Endodermal cell (in vitro differentiated cells): ENCODE results near the gene PRKAG2. TPM values are rescaled to one million over a fixed set of nuclear protein-coding genes. Genes with fewer than 3 reads are reported as not detected.

Source experiments
- DNase-seq: peaks from one replicate; pipeline ENCODE4 v3.0.0-alpha.2; 2017
- H3K27ac ChIP-seq: 2 replicates; pipeline ENCODE4 v1.5.1; 2013; ENCODE audit warnings: mild to moderate bottlenecking, low read depth, low read length, moderate library complexity
- H3K27me3 ChIP-seq: 2 replicates; pipeline ENCODE4 v1.6.1; 2013; ENCODE audit warnings: mild to moderate bottlenecking, low read length, moderate library complexity; ENCODE audit not compliant: insufficient read depth, control insufficient read depth, poor library complexity, severe bottlenecking
- H3K36me3 ChIP-seq: 2 replicates; pipeline ENCODE4 v1.7.0; 2013; ENCODE audit warnings: mild to moderate bottlenecking, low read length, moderate library complexity; ENCODE audit not compliant: control insufficient read depth, insufficient read depth
- H3K4me1 ChIP-seq: one replicate; pipeline ENCODE4 v1.7.0; 2013; ENCODE audit warnings: low read length; ENCODE audit not compliant: control insufficient read depth, insufficient read depth
- H3K4me3 ChIP-seq: 2 replicates; pipeline ENCODE4 v1.5.1; 2013; ENCODE audit warnings: mild to moderate bottlenecking, low read length, moderate library complexity
- H3K9ac ChIP-seq: 2 replicates; pipeline ENCODE4 v1.6.1; 2013; ENCODE audit warnings: mild to moderate bottlenecking, low read length, moderate library complexity; ENCODE audit not compliant: poor library complexity, severe bottlenecking; ENCODE audit errors: extremely low read depth
- H3K9me3 ChIP-seq: 2 replicates; pipeline ENCODE4 v1.6.1; 2013; ENCODE audit warnings: mild to moderate bottlenecking, low read length, moderate library complexity; ENCODE audit not compliant: control insufficient read depth
- H3K27ac Mint-ChIP-seq: 2 replicates; pipeline ENCODE4 v1.8.0; 2020; ENCODE audit warnings: mixed read lengths
- H3K27me3 Mint-ChIP-seq: 2 replicates; pipeline ENCODE4 v1.8.0; 2021; ENCODE audit warnings: mild to moderate bottlenecking, mixed read lengths; ENCODE audit not compliant: insufficient read depth
- H3K36me3 Mint-ChIP-seq: 2 replicates; pipeline ENCODE4 v1.8.0; 2020; ENCODE audit warnings: low read depth, mixed read lengths
- H3K4me1 Mint-ChIP-seq: 2 replicates; pipeline ENCODE4 v1.8.0; 2020; ENCODE audit warnings: mixed read lengths
- H3K4me3 Mint-ChIP-seq: 2 replicates; pipeline ENCODE4 v1.8.0; 2020; ENCODE audit warnings: mild to moderate bottlenecking, moderate library complexity, mixed read lengths
- H3K9me3 Mint-ChIP-seq: 2 replicates; pipeline ENCODE4 v1.8.0; 2020; ENCODE audit warnings: mild to moderate bottlenecking, mixed read lengths
- WGBS, 2 experiments: methylation state at CpG; one replicate each; pipeline versions ENCODE4 v1.1.5 to v1.1.7; 2013; ENCODE audit warnings: missing lambda C conversion rate in 2 of 2, mixed read lengths in 1 of 2; ENCODE audit not compliant: insufficient coverage in 1 of 2, insufficient read length in 1 of 2; 5-methylcytosine and 5-hydroxymethylcytosine counted together
- total RNA-seq, 2 donors: library from RNA; stranded (reverse); fragmentation: NEBNext Ultra II Directional in 1 of 2; extraction: Animal tissue kit (Norgen Biotek cat#: 25700) in 1 of 2; gene quantifications; 2 replicates in 1 of 2; 3 replicates in 1 of 2; pipeline ENCODE4 v1.2.1, GENCODE V29; 2021
- TF ChIP-seq, protein P1 (sequence below): fragments of 200-600 bp; sonication (generic); conservative IDR thresholded peaks from 2 replicates; pipeline ENCODE4 v1.5.0; 2021; ENCODE audit warnings: antibody characterized with exemption, mild to moderate bottlenecking

Gene PRKAG2
- total RNA-seq, 2 donors from 2014 or later, result 17.2 to 20.7 TPM

DNA sequence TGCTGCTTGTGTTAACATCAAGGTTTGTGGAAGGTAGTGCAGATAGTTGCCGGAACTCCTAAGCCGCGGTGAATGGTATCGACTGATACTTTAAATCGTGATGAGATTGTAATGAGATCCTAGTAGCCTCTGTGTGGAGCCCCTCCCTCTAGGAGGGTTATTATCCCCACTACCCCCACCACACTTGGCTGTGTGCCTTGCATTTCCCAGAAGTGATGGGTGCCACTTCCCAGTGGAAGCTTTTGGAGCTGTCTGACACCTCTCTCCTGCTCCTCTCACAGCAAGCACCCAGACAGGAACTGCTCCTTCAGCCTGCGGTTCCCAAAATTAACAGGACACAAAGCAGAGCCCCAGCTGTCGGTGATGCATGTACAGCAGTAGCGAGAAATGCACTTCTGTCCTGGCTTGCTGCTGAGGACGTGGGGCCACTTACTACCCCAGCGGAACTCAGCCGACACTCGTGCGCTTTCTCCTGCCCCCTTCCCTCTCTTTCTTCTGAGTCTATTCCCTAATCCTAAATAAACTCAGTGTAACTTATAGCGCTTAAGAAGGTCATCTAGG is 52.5 kb downstream of the PRKAG2 start:
- H3K36me3 ChIP-seq, result no peaks in the 10 kb centered on the region
- 80 to 81% methylated on average over 10 to 14 of the region's 14 CpGs for WGBS, 2 experiments
- H3K27me3 ChIP-seq, result no peaks in the 10 kb centered on the region
- peaks cover 19% of the 10 kb centered on the region for H3K4me1 ChIP-seq
- H3K9ac ChIP-seq, result no peak overlapping the region
- no peak overlapping the region for H3K4me3 ChIP-seq
- H3K4me3 Mint-ChIP-seq, result no peak overlapping the region
- H3K27ac ChIP-seq, result no peak overlapping the region
- H3K27me3 Mint-ChIP-seq, result peaks cover 3% of the 10 kb centered on the region
- H3K4me1 Mint-ChIP-seq, result peaks cover 29% of the 10 kb centered on the region
- peak overlapping the region; percentile 14 for H3K27ac Mint-ChIP-seq
- DNase-seq, result no peak
- H3K36me3 Mint-ChIP-seq, result no peaks in the 10 kb centered on the region
- TF ChIP-seq, protein P1, sequence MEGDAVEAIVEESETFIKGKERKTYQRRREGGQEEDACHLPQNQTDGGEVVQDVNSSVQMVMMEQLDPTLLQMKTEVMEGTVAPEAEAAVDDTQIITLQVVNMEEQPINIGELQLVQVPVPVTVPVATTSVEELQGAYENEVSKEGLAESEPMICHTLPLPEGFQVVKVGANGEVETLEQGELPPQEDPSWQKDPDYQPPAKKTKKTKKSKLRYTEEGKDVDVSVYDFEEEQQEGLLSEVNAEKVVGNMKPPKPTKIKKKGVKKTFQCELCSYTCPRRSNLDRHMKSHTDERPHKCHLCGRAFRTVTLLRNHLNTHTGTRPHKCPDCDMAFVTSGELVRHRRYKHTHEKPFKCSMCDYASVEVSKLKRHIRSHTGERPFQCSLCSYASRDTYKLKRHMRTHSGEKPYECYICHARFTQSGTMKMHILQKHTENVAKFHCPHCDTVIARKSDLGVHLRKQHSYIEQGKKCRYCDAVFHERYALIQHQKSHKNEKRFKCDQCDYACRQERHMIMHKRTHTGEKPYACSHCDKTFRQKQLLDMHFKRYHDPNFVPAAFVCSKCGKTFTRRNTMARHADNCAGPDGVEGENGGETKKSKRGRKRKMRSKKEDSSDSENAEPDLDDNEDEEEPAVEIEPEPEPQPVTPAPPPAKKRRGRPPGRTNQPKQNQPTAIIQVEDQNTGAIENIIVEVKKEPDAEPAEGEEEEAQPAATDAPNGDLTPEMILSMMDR, result no peak
- no peaks in the 10 kb centered on the region for H3K9me3 ChIP-seq
- H3K9me3 Mint-ChIP-seq, result no peaks in the 10 kb centered on the region

GRCh38 chr7:151823566-151824372 is 53.1 kb downstream of the PRKAG2 start:
- Mint-ChIP-seq H3K4me3 (no peak overlapping the region), H3K4me1 (peaks cover 36% of the 10 kb centered on the region), H3K27me3 (peaks cover 3% of the 10 kb centered on the region), H3K9me3 (no peaks in the 10 kb centered on the region), H3K36me3 (no peaks in the 10 kb centered on the region), H3K27ac (peak overlapping the region; percentile 71)
- no peak for DNase-seq
- Histone ChIP-seq H3K36me3 (no peaks in the 10 kb centered on the region), H3K4me1 (peaks cover 26% of the 10 kb centered on the region), H3K9me3 (no peaks in the 10 kb centered on the region), H3K9ac (no peak overlapping the region), H3K27ac (no peak overlapping the region), H3K27me3 (no peaks in the 10 kb centered on the region), H3K4me3 (no peak overlapping the region)
- TF ChIP-seq, protein P1, result no peak
- 74 to 76% methylated on average over 6 to 8 of the region's 8 CpGs for WGBS, 2 experiments

DNA sequence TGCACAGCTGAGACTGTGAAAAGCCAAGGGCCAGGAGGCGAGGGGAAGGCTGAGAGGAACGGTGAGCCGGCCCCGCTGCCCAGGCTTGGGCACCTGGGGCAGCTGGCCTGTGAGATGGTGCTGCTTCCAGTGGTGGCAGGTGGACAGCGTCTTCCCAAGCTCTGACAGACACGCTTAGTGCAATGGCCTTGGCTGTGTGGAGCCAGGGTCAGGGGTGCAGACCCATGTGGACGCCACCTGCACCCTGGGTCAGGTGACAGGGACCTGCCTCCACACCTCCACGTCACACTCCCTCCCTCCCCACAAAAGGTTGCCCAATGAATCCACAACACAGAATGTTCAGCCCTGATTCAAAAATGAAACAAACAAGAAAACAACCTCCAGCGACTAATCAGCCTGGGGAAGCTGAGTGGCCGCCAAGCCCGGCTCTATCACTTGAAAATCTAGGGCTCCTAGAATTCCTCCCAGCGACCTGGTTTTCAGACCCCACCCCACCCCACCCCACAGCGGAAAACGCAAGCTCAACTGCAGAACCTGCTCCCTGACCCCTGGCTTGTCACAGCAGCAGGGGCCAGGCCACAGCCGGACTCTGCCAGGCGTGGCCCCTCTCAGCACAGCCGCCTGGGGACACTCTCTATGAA is 54.3 kb downstream of the PRKAG2 start:
- no peaks in the 10 kb centered on the region for H3K27me3 ChIP-seq
- Mint-ChIP-seq H3K4me3 (no peak overlapping the region), H3K27ac (no peak overlapping the region), H3K9me3 (no peaks in the 10 kb centered on the region), H3K4me1 (peaks cover 34% of the 10 kb centered on the region), H3K36me3 (no peaks in the 10 kb centered on the region), H3K27me3 (peaks cover 3% of the 10 kb centered on the region)
- TF ChIP-seq, protein P1, result no peak
- H3K4me3 ChIP-seq, result no peak overlapping the region
- H3K27ac ChIP-seq, result no peak overlapping the region
- no peaks in the 10 kb centered on the region for H3K36me3 ChIP-seq
- no peak for DNase-seq
- H3K9ac ChIP-seq, result no peak overlapping the region
- H3K4me1 ChIP-seq, result peaks cover 28% of the 10 kb centered on the region
- H3K9me3 ChIP-seq, result no peaks in the 10 kb centered on the region
- WGBS, 2 experiments, result 91 to 92% methylated on average over 9 to 17 of the region's 17 CpGs
